Middle frontal gyrus (tissue), 1 donor: Measurements from ENCODE around the gene SKIC3.

ENCODE experiments used
- DNase-seq: peaks from one replicate; pipeline ENCODE4 v3.0.0-alpha.2; 2015; ENCODE audit warnings: low spot score; ENCODE audit errors: extremely low spot score

The SKIC3 gene

GRCh38 chr5:95554647-95555548 is at the start of gene SKIC3, which contains the start of gene ARSK:
TSS of gene SKIC3 (minus strand) at chr5:95554977. CDS start at chr5:95547150, 7,827 bp downstream.
TSS of gene ARSK (plus strand) at chr5:95555101. CDS start at chr5:95555279, 178 bp downstream.
- peak; percentile 96 for DNase-seq

- no peak for DNase-seq
Measured at GRCh38 chr5:95600557-95600956, 45.8 kb upstream of the SKIC3 start.

- no peak for DNase-seq
Measured at GRCh38 chr5:95599252-95599651, 44.5 kb upstream of the SKIC3 start.

- no peak for DNase-seq
Measured at GRCh38 chr5:95595289-95595931, 40.6 kb upstream of the SKIC3 start.

GRCh38 chr5:95591490-95591901 is 36.7 kb upstream of the SKIC3 start:
- no peak for DNase-seq

GRCh38 chr5:95590880-95591279 is 36.1 kb upstream of the SKIC3 start:
- no peak for DNase-seq

- no peak for DNase-seq
Measured at GRCh38 chr5:95583992-95584391, 29.2 kb upstream of the SKIC3 start.

GRCh38 chr5:95581576-95581975 is 26.8 kb upstream of the SKIC3 start:
- DNase-seq = no peak

GRCh38 chr5:95572016-95572415 is 17.2 kb upstream of the SKIC3 start:
- DNase-seq = no peak

- no peak for DNase-seq
Measured at GRCh38 chr5:95565280-95565920, 10.6 kb upstream of the SKIC3 start.

GRCh38 chr5:95564450-95564849 is 9.7 kb upstream of the SKIC3 start:
- DNase-seq = no peak

GRCh38 chr5:95563367-95563766 is 8.6 kb upstream of the SKIC3 start:
- no peak for DNase-seq

- DNase-seq = no peak
Measured at GRCh38 chr5:95562282-95562681, 7.5 kb upstream of the SKIC3 start.

- DNase-seq = no peak
Measured at GRCh38 chr5:95557841-95558240, 3.1 kb upstream of the SKIC3 start.

- DNase-seq = no peak
Measured at GRCh38 chr5:95555553-95555952, 776 bp upstream of the SKIC3 start.

- DNase-seq = no peak
Measured at GRCh38 chr5:95554331-95554646, 488 bp downstream of the SKIC3 start.

GRCh38 chr5:95549030-95549429 is 5.7 kb downstream of the SKIC3 start:
- no peak for DNase-seq

GRCh38 chr5:95543017-95543705 is 11.6 kb downstream of the SKIC3 start:
- DNase-seq = no peak

- no peak for DNase-seq
Measured at GRCh38 chr5:95537501-95537900, 17.3 kb downstream of the SKIC3 start.

GRCh38 chr5:95533761-95534160 is 21.0 kb downstream of the SKIC3 start:
- DNase-seq = no peak

- no peak for DNase-seq
Measured at GRCh38 chr5:95533106-95533505, 21.7 kb downstream of the SKIC3 start.

- no peak for DNase-seq
Measured at GRCh38 chr5:95532415-95532814, 22.4 kb downstream of the SKIC3 start.
